Measurements from ENCODE around the gene EGLN3. TPM values are rescaled to one million over a fixed set of nuclear protein-coding genes. Genes with fewer than 3 reads are reported as not detected.

EGLN3 gene
- total and polyA plus RNA-seq, 2 donors from 2014 or later: 19.6 to 22.5 TPM

GRCh38 chr14:33986804-33987203 lies 35.9 kb upstream of the EGLN3 start:
- no peak for TF ChIP-seq CTCF (IDR thresholded peaks at IDR 0.05; ENCODE audit: borderline replicate concordance, extremely low read depth, insufficient read depth)

GRCh38 chr14:33985242-33985641 lies 34.4 kb upstream of the EGLN3 start:
- DNase-seq (no peak), FAIRE-seq (no peak)
- Histone ChIP-seq H3K27ac (ENCODE audit: low read depth in 2 of 2, low read length in 2 of 2) (no peak overlapping the region), H3K27me3 (ENCODE audit: control insufficient read depth, insufficient read depth, low read length) (no peaks in the 10 kb centered on the region), H3K9me3 (ENCODE audit: control insufficient read depth in 2 of 3, insufficient read depth in 1 of 3, low read length in 3 of 3) (peaks cover 0 to 4% (median 0%) of the 10 kb centered on the region in 3 donors), H3K4me3 (ENCODE audit: low read length in 3 of 3) (no peak overlapping the region), H3K9ac (ENCODE audit: low read length in 3 of 3) (no peak overlapping the region), H3K36me3 (ENCODE audit: control insufficient read depth in 2 of 3, insufficient read depth in 3 of 3, low read length in 3 of 3) (no peaks in the 10 kb centered on the region), H3K4me1 (ENCODE audit: control insufficient read depth in 2 of 3, insufficient read depth in 2 of 3, low read depth in 1 of 3, low read length in 3 of 3) (no peaks in the 10 kb centered on the region)
- intact Hi-C loops (cut with DNase I): no loop called here
- no peak for TF ChIP-seq CTCF (IDR thresholded peaks at IDR 0.05; ENCODE audit: borderline replicate concordance, extremely low read depth, insufficient read depth)

More at GRCh38 chr14:33986804-33987203, 35.9 kb upstream of the EGLN3 start:
- DNase-seq (no peak), FAIRE-seq (no peak)
- intact Hi-C loops (cut with DNase I): no loop called here
- peaks cover 0 to 4% (median 0%) of the 10 kb centered on the region in 3 donors for H3K9me3 ChIP-seq (ENCODE audit: control insufficient read depth in 2 of 3, insufficient read depth in 1 of 3, low read length in 3 of 3)
- H3K36me3 ChIP-seq (ENCODE audit: control insufficient read depth in 2 of 3, insufficient read depth in 3 of 3, low read length in 3 of 3): no peaks in the 10 kb centered on the region
- H3K27me3 ChIP-seq (ENCODE audit: control insufficient read depth, insufficient read depth, low read length): no peaks in the 10 kb centered on the region
- no peak overlapping the region for H3K27ac ChIP-seq (ENCODE audit: low read depth in 2 of 2, low read length in 2 of 2)
- H3K4me1 ChIP-seq (ENCODE audit: control insufficient read depth in 2 of 3, insufficient read depth in 2 of 3, low read depth in 1 of 3, low read length in 3 of 3): no peaks in the 10 kb centered on the region
- H3K9ac ChIP-seq (ENCODE audit: low read length in 3 of 3): no peak overlapping the region
- H3K4me3 ChIP-seq (ENCODE audit: low read length in 3 of 3): no peak overlapping the region

- Histone ChIP-seq H3K9me3 (ENCODE audit: control insufficient read depth in 2 of 3, insufficient read depth in 1 of 3, low read length in 3 of 3) (no peaks in the 10 kb centered on the region), H3K27ac (ENCODE audit: low read depth in 2 of 2, low read length in 2 of 2) (no peak overlapping the region), H3K4me1 (ENCODE audit: control insufficient read depth in 2 of 3, insufficient read depth in 2 of 3, low read depth in 1 of 3, low read length in 3 of 3) (no peaks in the 10 kb centered on the region), H3K27me3 (ENCODE audit: control insufficient read depth, insufficient read depth, low read length) (no peaks in the 10 kb centered on the region), H3K9ac (ENCODE audit: low read length in 3 of 3) (no peak overlapping the region), H3K36me3 (ENCODE audit: control insufficient read depth in 2 of 3, insufficient read depth in 3 of 3, low read length in 3 of 3) (no peaks in the 10 kb centered on the region), H3K4me3 (ENCODE audit: low read length in 3 of 3) (no peak overlapping the region)
- TF ChIP-seq CTCF (IDR thresholded peaks at IDR 0.05; ENCODE audit: borderline replicate concordance, extremely low read depth, insufficient read depth): no peak
- DNase-seq (no peak), FAIRE-seq (no peak)
- intact Hi-C loops (cut with DNase I): no loop called here
Measured at GRCh38 chr14:33979613-33980276, 28.9 kb upstream of the EGLN3 start.
